ENCODE results near the gene ADGB.
"Not testable (repeated sequence)": the region's sequence is repeated elsewhere in the genome, so short reads cannot be mapped to it uniquely, and the experiment has no call there.

ADGB gene

DNA sequence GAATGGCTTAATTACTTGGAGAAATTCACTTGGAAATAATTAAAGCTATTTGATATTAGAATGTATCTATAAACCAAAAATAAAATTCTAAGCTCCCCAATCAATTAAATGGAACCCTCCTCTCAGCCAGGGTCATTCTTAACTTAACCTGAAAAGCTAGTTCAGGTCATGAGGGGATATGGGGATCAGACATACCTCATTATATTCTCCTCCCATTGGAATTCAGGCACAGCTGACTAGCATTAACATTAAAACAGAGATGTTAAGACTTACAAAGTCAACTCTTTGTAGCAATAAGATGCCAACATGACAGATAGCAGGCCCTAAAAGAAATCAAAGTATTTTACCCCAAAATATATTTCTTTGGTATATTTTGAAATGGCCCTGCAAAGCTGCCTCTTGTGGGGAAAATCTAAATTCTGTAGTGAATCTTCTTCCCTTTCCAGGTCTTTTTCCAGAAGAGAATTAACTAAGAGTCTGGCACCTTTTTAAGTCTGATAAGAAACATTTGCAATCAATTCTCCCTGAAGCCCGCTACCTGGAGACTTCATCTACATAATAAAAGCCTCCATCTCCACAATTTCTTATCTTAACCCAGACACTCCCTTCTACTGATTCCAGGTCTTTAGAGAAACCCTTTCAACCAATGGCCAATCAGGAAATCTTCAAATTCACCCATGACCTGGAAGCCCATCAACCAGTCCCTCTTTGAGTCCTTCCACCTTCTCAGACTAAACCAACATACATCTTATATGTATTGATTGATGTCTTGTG lies 231.2 kb downstream of the ADGB start:
- FAIRE-seq (no peak), DNase-seq (ENCODE audit: insufficient read length, low spot score) (no peak)

DNA sequence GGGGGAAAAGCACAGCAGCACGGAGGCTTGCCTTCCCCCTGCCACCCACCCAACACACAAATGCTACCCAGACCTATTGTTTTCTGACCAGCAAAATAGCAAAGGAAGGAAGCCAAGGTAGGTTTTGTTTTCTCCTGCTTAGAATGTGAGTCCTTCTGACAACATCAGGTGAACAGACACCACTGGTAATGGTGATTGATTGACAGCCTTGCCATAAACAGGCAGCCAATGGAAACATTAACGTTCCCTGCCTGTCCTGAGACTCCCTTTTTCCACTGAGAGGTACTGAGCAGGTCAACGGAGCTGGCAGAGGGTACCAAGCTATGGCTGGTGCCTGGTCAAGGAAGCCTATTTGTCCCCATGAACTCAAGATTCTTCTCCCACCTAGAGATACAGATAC lies 234.4 kb downstream of the ADGB start:
- no peak for TF ChIP-seq POLR2A (IDR thresholded peaks at IDR 0.05; ENCODE audit: low read depth, low read length)
- no peak for TF ChIP-seq PAX5 (IDR thresholded peaks at IDR 0.05; ENCODE audit: insufficient read depth, low read length, severe bottlenecking)
- no peak for TF ChIP-seq POU2F2 (IDR thresholded peaks at IDR 0.05; ENCODE audit: low read depth, low read length)
- no peak for TF ChIP-seq SPI1 (IDR thresholded peaks at IDR 0.05; ENCODE audit: low read depth, low read length)
- DNase-seq (ENCODE audit: insufficient read length, low spot score) (no peak), FAIRE-seq (no peak)

More for the DNA sequence above, 231.2 kb downstream of the ADGB start:
- no peak for TF ChIP-seq SPI1 (IDR thresholded peaks at IDR 0.05; ENCODE audit: low read depth, low read length)
- no peak for TF ChIP-seq TAF1 (IDR thresholded peaks at IDR 0.05; ENCODE audit: low read depth, low read length)
- no peak for TF ChIP-seq POLR2AphosphoS5 (IDR thresholded peaks at IDR 0.05; ENCODE audit: low read depth, low read length)
- no peak for TF ChIP-seq PAX5 (IDR thresholded peaks at IDR 0.05; ENCODE audit: insufficient read depth, low read length, severe bottlenecking)
- no peak for TF ChIP-seq POLR2A (IDR thresholded peaks at IDR 0.05; ENCODE audit: low read depth, low read length)
- no peak for TF ChIP-seq POU2F2 (IDR thresholded peaks at IDR 0.05; ENCODE audit: low read depth, low read length)

DNA sequence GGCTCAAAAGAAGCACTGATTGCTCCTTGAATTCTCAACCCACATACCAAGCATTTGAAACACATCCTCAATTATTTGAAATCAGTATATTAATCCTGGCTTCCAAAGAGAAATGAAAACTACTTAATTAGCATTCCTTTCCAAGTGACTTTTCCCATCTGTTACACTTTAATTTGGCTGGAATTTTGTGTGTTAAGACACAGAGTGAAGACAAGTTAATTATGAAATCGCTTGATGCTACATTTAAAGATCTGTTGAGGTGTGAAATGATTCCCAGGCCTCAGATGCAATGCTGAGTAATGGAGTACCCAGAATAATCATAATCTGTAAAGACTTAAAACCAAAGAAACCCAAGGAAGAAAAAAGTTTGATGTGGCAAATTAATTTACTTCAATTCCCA lies 241.4 kb downstream of the ADGB start:
- no peak for FAIRE-seq

DNA sequence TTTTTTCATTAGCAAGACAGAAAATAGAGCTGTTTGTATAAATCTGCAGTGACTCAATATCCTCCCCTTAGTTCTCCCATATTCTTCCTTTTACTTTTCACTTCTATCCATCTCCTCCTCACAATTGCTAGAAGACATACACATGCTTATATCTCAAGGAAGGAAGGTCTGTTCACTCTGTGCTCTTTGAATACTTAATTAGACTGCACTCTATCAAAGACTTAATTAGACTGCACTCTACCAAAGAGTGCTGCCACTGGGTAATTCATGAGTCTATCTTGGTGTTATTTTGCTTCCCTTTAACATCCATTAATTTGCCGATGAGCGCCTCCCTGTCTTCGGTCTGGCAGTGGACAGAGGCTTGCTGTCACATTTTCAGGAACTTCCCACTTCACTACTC lies 241.9 kb downstream of the ADGB start:
- no peak for FAIRE-seq
- TF ChIP-seq TAF1 (IDR thresholded peaks at IDR 0.05; ENCODE audit: low read depth, low read length) (no peak), POLR2AphosphoS5 (IDR thresholded peaks at IDR 0.05; ENCODE audit: low read depth, low read length) (no peak), POU2F2 (IDR thresholded peaks at IDR 0.05; ENCODE audit: low read depth, low read length) (no peak), POLR2A (IDR thresholded peaks at IDR 0.05; ENCODE audit: low read depth, low read length) (no peak), PAX5 (IDR thresholded peaks at IDR 0.05; ENCODE audit: insufficient read depth, low read length, severe bottlenecking) (no peak), SPI1 (IDR thresholded peaks at IDR 0.05; ENCODE audit: low read depth, low read length) (no peak)
- DNase-seq (ENCODE audit: insufficient read length, low spot score): no peak

More for the DNA sequence above, 241.4 kb downstream of the ADGB start:
- no peak for TF ChIP-seq POU2F2 (IDR thresholded peaks at IDR 0.05; ENCODE audit: low read depth, low read length)
- no peak for TF ChIP-seq SPI1 (IDR thresholded peaks at IDR 0.05; ENCODE audit: low read depth, low read length)
- no peak for TF ChIP-seq PAX5 (IDR thresholded peaks at IDR 0.05; ENCODE audit: insufficient read depth, low read length, severe bottlenecking)
- no peak for TF ChIP-seq POLR2AphosphoS5 (IDR thresholded peaks at IDR 0.05; ENCODE audit: low read depth, low read length)
- TF ChIP-seq POLR2A (IDR thresholded peaks at IDR 0.05; ENCODE audit: low read depth, low read length): no peak
- no peak for TF ChIP-seq TAF1 (IDR thresholded peaks at IDR 0.05; ENCODE audit: low read depth, low read length)
- no peak for DNase-seq (ENCODE audit: insufficient read length, low spot score)

DNA sequence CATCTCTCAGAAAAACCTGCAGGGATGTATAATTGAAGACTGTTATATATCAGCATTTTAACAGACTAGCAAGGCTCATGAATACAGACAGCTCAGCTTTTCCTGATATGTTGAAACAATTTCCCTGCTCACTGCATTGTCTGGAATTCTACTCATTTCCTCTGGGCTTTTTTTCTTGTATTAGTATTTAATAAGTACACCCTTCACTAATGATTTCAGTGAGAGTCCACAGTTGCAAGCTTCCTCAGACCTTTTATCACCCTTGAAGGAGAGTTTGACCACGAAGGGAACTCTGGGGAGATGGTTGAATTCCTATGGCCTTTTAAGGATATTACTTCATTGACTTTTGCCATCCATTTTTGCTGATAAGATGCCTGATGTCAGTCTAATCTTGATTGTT lies 248.7 kb downstream of the ADGB start:
- no peak for TF ChIP-seq TAF1 (IDR thresholded peaks at IDR 0.05; ENCODE audit: low read depth, low read length)
- TF ChIP-seq SPI1 (IDR thresholded peaks at IDR 0.05; ENCODE audit: low read depth, low read length): no peak
- TF ChIP-seq PAX5 (IDR thresholded peaks at IDR 0.05; ENCODE audit: insufficient read depth, low read length, severe bottlenecking): no peak
- no peak for TF ChIP-seq POU2F2 (IDR thresholded peaks at IDR 0.05; ENCODE audit: low read depth, low read length)
- no peak for TF ChIP-seq POLR2AphosphoS5 (IDR thresholded peaks at IDR 0.05; ENCODE audit: low read depth, low read length)
- no peak for TF ChIP-seq POLR2A (IDR thresholded peaks at IDR 0.05; ENCODE audit: low read depth, low read length)
- DNase-seq (ENCODE audit: insufficient read length, low spot score) (no peak), FAIRE-seq (no peak)

DNA sequence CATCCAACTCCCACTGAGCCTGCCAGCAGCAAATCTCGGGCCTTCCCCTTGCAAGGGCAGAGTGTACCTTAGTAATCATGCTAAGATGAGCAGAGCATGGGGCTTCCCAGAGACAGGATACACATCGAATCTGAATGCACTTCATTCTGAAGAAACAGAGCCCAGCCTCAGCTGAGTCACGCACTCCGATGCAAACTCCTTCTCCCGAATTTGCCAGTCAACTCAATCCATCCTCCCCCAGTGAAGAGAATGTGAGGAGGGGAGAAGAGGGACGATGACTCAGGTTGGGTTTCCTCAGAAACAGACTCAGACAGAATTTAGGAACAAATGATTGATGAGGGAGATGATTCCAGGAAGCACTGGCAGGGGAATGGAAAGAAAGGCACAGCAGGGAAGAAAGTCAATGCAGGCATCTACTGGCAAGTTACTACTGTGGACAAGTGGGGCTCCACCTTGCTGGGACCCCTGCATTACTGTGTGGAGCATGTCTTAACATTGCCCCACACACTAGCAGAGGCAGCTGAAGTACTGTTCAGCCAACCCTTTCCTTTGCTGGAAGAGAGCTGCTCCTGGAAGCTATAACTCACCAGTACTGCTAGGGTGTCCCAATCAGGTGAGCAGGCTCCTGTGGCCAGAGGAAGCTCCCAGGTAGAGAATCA lies 251.6 kb downstream of the ADGB start:
- DNase-seq (ENCODE audit: insufficient read length, low spot score) (no peak), FAIRE-seq (no peak)
- TF ChIP-seq PAX5 (IDR thresholded peaks at IDR 0.05; ENCODE audit: insufficient read depth, low read length, severe bottlenecking) (no peak), POU2F2 (IDR thresholded peaks at IDR 0.05; ENCODE audit: low read depth, low read length) (no peak), POLR2AphosphoS5 (IDR thresholded peaks at IDR 0.05; ENCODE audit: low read depth, low read length) (no peak), SPI1 (IDR thresholded peaks at IDR 0.05; ENCODE audit: low read depth, low read length) (no peak), POLR2A (IDR thresholded peaks at IDR 0.05; ENCODE audit: low read depth, low read length) (no peak), TAF1 (IDR thresholded peaks at IDR 0.05; ENCODE audit: low read depth, low read length) (no peak)

DNA sequence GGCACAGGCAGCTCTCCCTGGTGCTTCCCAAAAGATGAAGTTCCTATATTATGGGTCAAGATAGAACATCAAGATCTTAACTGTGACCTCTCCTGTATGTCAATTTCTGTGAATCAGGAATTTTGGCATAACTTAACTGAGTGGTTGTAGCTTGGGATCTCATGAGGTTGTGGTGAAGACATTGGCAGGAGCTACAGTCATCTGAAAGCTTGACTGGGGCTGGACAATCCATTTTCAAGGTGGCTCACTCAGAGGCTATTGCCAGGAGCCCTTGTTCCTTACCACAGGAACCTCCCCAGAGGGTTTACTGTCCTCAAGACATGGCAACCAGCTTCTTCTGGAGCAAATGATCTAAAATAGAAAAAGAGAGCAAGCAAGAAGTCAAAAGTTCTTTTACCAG lies 252.2 kb downstream of the ADGB start:
- TF ChIP-seq PAX5 (IDR thresholded peaks at IDR 0.05; ENCODE audit: insufficient read depth, low read length, severe bottlenecking) (no peak), POLR2AphosphoS5 (IDR thresholded peaks at IDR 0.05; ENCODE audit: low read depth, low read length) (no peak), POLR2A (IDR thresholded peaks at IDR 0.05; ENCODE audit: low read depth, low read length) (no peak), POU2F2 (IDR thresholded peaks at IDR 0.05; ENCODE audit: low read depth, low read length) (no peak), TAF1 (IDR thresholded peaks at IDR 0.05; ENCODE audit: low read depth, low read length) (no peak)
- no peak for DNase-seq (ENCODE audit: insufficient read length, low spot score)
- FAIRE-seq: no peak

DNA sequence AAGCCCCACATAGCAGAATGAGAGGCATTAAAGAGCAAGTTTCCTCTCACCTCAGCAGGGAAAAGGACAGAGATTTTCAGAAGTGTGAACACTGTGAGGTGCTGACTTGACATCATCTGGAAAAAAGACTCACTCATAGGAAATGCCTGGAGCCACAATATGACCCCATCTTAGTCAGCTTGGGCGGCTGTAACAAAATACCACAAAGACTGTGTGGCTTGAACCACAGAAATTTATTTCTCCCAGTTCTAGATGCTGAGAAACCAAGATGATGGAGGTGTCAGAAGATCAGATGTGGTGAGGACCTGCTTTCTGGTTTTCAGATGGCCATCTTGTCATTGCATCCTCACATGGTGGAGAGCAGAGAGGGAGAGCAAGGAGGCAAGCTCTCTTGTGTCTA lies 253.1 kb downstream of the ADGB start:
- DNase-seq (ENCODE audit: insufficient read length, low spot score): no peak
- no peak for FAIRE-seq
- no peak for TF ChIP-seq PAX5 (IDR thresholded peaks at IDR 0.05; ENCODE audit: insufficient read depth, low read length, severe bottlenecking)
- TF ChIP-seq POU2F2 (IDR thresholded peaks at IDR 0.05; ENCODE audit: low read depth, low read length): no peak
- TF ChIP-seq POLR2AphosphoS5 (IDR thresholded peaks at IDR 0.05; ENCODE audit: low read depth, low read length): no peak
- TF ChIP-seq SPI1 (IDR thresholded peaks at IDR 0.05; ENCODE audit: low read depth, low read length): no peak

DNA sequence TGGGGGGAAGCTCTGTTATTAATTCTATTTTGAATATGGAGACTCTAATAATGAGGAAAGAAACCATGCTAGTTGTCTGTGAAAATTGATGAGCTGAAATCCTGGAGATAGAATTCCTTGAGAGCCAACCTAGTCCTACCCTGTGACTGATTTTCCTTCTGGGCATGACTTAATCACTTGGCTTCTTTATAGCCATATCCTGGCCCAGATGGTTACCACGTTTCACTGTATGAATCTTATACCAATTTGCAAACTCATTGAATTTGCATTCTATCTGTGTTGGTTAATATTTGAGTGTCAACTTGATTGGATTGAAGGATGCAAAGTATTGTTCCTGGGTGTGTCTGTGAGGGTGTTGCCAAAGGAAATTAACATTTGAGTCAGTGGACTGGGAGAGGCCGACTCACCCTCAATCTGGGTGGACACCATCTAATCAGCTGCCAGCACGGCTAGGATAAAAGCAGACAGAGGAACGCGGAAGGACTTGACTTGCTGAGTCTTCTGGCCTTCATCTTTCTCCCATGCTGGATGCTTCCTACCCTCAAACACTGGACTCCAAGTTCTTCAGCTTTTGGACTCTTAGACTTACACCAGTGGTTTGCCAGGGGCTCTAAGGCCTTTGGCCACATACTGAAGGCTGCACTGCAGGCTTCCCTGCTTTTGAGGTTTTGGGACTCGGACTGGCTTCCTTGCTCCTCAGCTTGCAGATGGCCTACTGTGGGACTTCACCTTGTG lies 255.9 kb downstream of the ADGB start:
- FAIRE-seq; DNase-seq (ENCODE audit: insufficient read length, low spot score): not testable (repeated sequence)

Data from GM12891 (cell line).